HepG2 (cell line): ENCODE data around the gene ACSS3. TPM values are rescaled to one million over a fixed set of nuclear protein-coding genes. Genes with fewer than 3 reads are reported as not detected.

ENCODE experiments used
- CC2D1A ChIP-seq: sonication (generic); formaldehyde crosslinking; IDR thresholded peaks from 2 replicates; pipeline ENCODE4 v1.8.1; 2023; ENCODE audit warnings: mild to moderate bottlenecking, missing genetic modification reagents
- KMT2B ChIP-seq: IDR thresholded peaks from 2 replicates; pipeline ENCODE4 v1.6.1; 2016; ENCODE audit warnings: missing genetic modification reagents, missing compliant biosample characterization
- NONO ChIP-seq, 2 experiments: fragments of 450-650 bp in 1 of 2; sonication (generic) in 1 of 2; formaldehyde crosslinking in 1 of 2; IDR thresholded peaks in 1 of 2; conservative IDR thresholded peaks in 1 of 2; 2 replicates each; pipeline versions ENCODE4 v1.6.1 to v1.8.0; 2017 to 2022; ENCODE audit warnings: mild to moderate bottlenecking in 1 of 2, missing genetic modification reagents in 1 of 2, moderate library complexity in 1 of 2
- SMYD3 ChIP-seq: sonication (generic); formaldehyde crosslinking; IDR thresholded peaks from 2 replicates; pipeline ENCODE4 v1.8.1; 2023; ENCODE audit warnings: mild to moderate bottlenecking, missing genetic modification reagents
- ZBTB42 ChIP-seq: sonication (generic); formaldehyde crosslinking; IDR thresholded peaks from 2 replicates; pipeline ENCODE4 v1.5.0; 2020; ENCODE audit warnings: mild to moderate bottlenecking, missing genetic modification reagents
- ZNF44 ChIP-seq: sonication (generic); formaldehyde crosslinking; IDR thresholded peaks from 2 replicates; pipeline ENCODE4 v1.5.1; 2020; ENCODE audit warnings: mild to moderate bottlenecking, missing genetic modification reagents
- ZNF609 ChIP-seq: sonication (generic); formaldehyde crosslinking; IDR thresholded peaks from 2 replicates; pipeline ENCODE4 v1.4.0; 2020; ENCODE audit warnings: mild to moderate bottlenecking, missing genetic modification reagents, borderline replicate concordance
- ZNF761 ChIP-seq: sonication (generic); formaldehyde crosslinking; conservative IDR thresholded peaks from 2 replicates; pipeline ENCODE4 v1.4.0; 2020; ENCODE audit warnings: mild to moderate bottlenecking, missing genetic modification reagents
- polyA plus RNA-seq, 8 experiments: library from polyadenylated mRNA; depleted of rRNA in 3 of 8; stranded (reverse) in 7 of 8; unstranded in 1 of 8; fragments of >200 nt; fragmentation: Illumina TruSeq in 4 of 8; extraction: Trizol in 4 of 8; gene quantifications; 2 replicates each; pipeline versions ENCODE4 v1.2.1 to v1.2.3, GENCODE V29; 2011 to 2016; ENCODE audit warnings: low read depth in 4 of 8, missing spikeins in 1 of 8, mixed read lengths in 1 of 8; ENCODE audit not compliant: insufficient read depth in 1 of 8
- total RNA-seq, 5 experiments: library from RNA; depleted of rRNA; stranded (reverse); fragments of >200 nt; fragmentation: Illumina TruSeq; extraction: Trizol; gene quantifications; 2 replicates each; pipeline ENCODE4 v1.2.3, GENCODE V29; 2016; ENCODE audit warnings: low read depth in 1 of 5

ACSS3 gene
- total and polyA plus RNA-seq, 2 of the 13 experiments (the other 11 are each of a cell fraction or from before 2014, with no cell fraction given): 79.5 to 86.3 TPM

- no peak for TF ChIP-seq ZNF761 (CRISPR knock-in tag)
- TF ChIP-seq KMT2B: no peak
- no peak for TF ChIP-seq ZBTB42 (CRISPR knock-in tag)
- no peak for TF ChIP-seq NONO (IDR thresholded peaks at IDR 0.05)
- no peak for TF ChIP-seq NONO (CRISPR knock-in tag; conservative IDR thresholded peaks at IDR 0.05)
- no peak for TF ChIP-seq ZNF609
- TF ChIP-seq SMYD3: no peak
- TF ChIP-seq ZNF44: no peak
- no peak for TF ChIP-seq CC2D1A
- TF ChIP-seq, all 625 proteins: peak for 0
Observed at GRCh38 chr12:81274637-81275529, 197.0 kb downstream of the ACSS3 start (continued).
